Astrocyte of the hippocampus (primary cell): Measurements from ENCODE around the gene PLEKHO2.

ENCODE experiments used
- DNase-seq: peaks from one replicate; pipeline ENCODE4 v3.0.0; 2011; ENCODE audit warnings: low read depth, low spot score

PLEKHO2 gene

DNA sequence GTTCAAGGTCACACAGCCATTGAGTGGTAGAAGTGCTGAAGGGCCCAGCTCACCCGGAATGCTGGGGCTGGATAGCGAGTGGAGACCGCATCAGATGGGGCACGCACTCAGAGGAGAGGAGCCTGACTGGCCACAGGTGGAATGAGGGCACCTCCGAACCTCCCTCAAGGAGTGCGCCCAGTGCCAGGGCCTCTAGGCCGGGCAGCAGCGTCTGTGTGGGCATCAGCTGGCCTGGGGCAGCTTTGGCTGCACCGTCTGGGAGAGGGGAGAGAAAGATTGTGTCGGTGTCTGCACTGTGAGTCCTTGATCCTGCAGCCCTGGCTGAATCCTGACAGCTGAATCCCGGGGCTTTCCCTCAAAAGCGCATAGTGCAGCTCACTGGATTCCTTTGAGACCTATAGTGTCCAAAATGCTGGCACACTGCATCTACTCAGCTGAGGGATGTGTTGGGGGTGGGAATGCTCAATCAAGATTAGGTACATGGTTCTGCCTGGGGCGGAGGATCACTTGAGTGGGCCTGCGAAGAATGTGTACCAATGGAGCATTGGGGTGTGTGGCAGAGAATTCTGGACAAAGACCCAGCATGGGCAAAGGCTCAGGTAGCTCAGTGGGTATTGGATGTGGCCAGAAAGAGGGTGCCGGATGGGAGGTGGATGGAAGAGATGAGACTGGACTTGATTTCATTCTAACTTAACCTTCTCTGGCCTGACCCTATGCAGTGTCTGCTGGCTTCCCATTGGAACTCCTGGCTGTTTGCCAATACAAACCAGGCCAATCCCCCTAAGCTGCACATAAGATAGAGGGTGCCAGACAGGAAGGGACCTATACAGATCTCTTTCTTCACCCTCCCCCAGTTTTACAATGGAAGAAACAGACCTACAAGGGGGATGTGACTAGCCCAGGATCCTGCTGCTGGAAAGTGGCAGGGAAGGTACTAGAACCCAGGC is 70.9 kb downstream of the PLEKHO2 start:
- DNase-seq: no peak

DNA sequence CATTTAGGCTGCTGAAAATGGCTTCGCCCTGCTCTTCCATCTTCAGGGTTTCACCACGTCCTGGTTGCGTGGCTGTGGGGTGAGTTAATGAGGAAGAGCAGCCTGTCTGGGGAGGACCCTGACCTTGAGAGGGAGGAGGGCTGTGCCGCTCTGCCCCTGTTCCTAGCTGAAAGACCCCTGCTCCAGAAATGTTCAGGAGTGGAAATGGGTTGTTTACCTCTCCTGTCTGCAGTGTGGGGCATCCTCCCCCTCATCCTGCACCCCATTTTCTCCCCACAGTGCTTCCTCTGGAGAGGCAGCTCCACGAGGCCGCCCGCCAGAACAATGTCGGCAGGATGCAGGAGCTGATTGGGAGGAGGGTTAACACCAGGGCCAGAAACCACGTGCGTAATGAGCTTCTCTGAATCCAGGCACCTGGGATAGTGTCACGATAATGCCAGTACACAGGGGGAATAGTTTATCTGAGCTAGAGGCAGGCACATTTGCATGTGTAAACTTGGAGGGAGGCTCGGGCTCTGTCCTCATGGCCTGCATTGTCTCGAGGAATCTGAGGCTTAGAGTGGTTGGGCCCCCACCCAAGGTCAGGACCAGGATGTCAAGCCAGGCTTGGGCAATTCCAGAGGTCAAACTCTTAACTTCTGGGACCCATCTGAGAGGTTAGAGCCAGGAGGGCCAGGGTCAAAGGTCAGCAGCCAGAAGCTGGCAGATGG is 74.0 kb downstream of the PLEKHO2 start:
- no peak for DNase-seq

GRCh38 chr15:64916365-64916764 is 74.7 kb downstream of the PLEKHO2 start:
- no peak for DNase-seq

DNA sequence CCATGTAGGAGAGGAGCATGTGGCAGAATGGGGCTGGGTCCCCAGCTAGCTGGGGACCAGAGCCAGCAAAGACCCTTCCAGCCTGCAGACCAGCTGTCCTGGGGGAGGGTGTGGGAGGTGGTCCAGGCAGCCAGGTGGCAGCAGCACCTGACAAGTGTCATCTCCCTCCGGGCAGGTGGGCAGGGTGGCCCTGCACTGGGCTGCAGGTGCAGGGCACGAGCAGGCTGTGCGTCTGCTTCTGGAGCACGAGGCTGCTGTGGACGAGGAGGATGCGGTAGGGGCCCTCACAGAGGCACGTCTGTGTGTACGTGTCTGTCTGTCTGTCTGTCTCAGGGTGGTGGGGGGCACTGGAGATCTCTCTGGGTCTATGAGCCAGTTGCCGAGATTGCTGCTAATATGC is 75.5 kb downstream of the PLEKHO2 start:
- no peak for DNase-seq
